ENCODE measurements around the gene MAB21L2.

DNA sequence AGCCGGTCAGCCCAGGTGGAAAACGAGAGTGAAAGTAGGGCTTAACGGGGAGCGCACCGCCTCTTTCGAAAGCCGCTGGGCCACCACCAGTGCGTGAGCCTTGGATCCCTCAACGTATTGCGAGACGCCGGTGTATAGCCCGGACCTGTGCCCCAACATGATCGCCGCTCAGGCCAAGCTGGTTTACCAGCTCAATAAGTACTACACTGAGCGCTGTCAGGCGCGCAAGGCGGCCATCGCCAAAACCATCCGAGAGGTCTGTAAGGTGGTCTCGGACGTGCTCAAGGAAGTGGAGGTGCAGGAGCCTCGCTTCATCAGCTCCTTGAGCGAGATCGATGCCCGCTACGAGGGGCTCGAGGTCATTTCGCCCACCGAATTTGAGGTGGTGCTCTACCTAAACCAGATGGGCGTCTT lies 929 bp downstream of the MAB21L2 start:
- TF ChIP-seq ZEB2 (tag by site-specific recombination; IDR thresholded peaks at IDR 0.05), result no peak
- TF ChIP-seq ZNF561 (tag by site-specific recombination; IDR thresholded peaks at IDR 0.05; ENCODE audit: borderline replicate concordance), result no peak
- no peak for TF ChIP-seq ZNF157 (tag by site-specific recombination; IDR thresholded peaks at IDR 0.05)

All from HEK293 (cell line).